SH-SY5Y (cell line): ENCODE results near the gene CALHM5.

Experiments used
- GATA2 ChIP-seq: IDR thresholded peaks from 2 replicates; pipeline ENCODE4 v1.6.1; 2011; ENCODE audit warnings: mild to moderate bottlenecking, low read depth, low read length
- GATA3 ChIP-seq: IDR thresholded peaks from 2 replicates; pipeline ENCODE4 v1.6.1; 2011; ENCODE audit warnings: low read depth, mild to moderate bottlenecking, low read length, moderate library complexity

DNA sequence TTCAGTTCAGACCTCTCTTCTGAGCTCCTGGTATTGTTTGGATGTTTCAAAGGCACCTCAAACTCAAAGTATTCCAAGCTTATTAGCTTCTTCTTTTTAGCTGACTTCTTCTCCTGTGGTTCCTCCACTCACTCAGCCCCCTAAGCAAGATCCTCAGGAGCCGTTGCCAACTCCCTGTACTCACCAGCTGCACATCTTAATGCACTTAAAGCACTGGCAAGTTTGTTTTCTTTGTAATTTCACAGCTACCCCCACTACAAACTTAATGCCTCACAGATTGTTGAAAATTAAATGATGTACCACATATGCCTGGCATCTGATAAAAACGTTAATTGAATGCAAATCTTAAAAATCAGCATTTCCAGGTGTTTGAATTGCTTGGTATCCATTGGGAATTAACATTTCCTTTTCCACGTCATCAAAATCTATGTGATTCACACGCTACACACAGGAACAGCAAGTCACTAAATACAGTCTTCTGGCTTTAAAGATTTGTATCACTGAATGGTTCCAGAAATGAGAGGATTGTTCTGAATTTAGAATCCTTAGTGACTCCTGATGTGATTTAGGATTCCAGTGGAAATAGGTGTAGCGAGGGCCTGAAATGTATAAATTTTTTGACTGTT is 25.8 kb upstream of the CALHM5 start:
- no peak for TF ChIP-seq GATA3
- TF ChIP-seq GATA2: no peak
